CD14-positive monocyte (primary cell): ENCODE data around the gene SETBP1. TPM values are rescaled to one million over a fixed set of nuclear protein-coding genes. Genes with fewer than 3 reads are reported as not detected.

ENCODE experiments used
- DNase-seq, 3 donors: peaks; one replicate each; pipeline ENCODE4 v3.0.0-alpha.2; 2011 to 2022
- H2AFZ ChIP-seq: 2 replicates; pipeline ENCODE4 v1.6.0; 2012; ENCODE audit warnings: mild to moderate bottlenecking, low read depth, low read length, inconsistent platforms; ENCODE audit not compliant: insufficient read depth, poor library complexity, severe bottlenecking
- H3K27ac ChIP-seq, 2 donors: 1 replicate in 1 of 2; 2 replicates in 1 of 2; pipeline ENCODE4 v1.5.1; 2012 to 2013; ENCODE audit warnings: low read length in 2 of 2, control low read depth in 1 of 2, inconsistent platforms in 1 of 2, low read depth in 1 of 2, mild to moderate bottlenecking in 1 of 2
- H3K27me3 ChIP-seq, 2 donors: one replicate each; pipeline versions ENCODE4 v1.6.0 to v1.6.1; 2011 to 2013; ENCODE audit warnings: low read length in 2 of 2; ENCODE audit not compliant: control insufficient read depth in 2 of 2, insufficient read depth in 2 of 2
- H3K36me3 ChIP-seq, 2 donors: replicated peaks in 1 of 2; 1 replicate in 1 of 2; 2 replicates in 1 of 2; pipeline versions ENCODE4 v1.5.1 to v1.6.1; 2012 to 2013; ENCODE audit warnings: low read length in 2 of 2, control low read depth in 1 of 2, inconsistent platforms in 1 of 2, mild to moderate bottlenecking in 1 of 2; ENCODE audit not compliant: insufficient read depth in 2 of 2, control insufficient read depth in 1 of 2
- H3K4me1 ChIP-seq, 2 donors: 1 replicate in 1 of 2; 2 replicates in 1 of 2; pipeline versions ENCODE4 v1.5.1 to v1.6.1; 2012 to 2013; ENCODE audit warnings: low read length in 2 of 2, control low read depth in 1 of 2, inconsistent platforms in 1 of 2, mild to moderate bottlenecking in 1 of 2, moderate library complexity in 1 of 2; ENCODE audit not compliant: insufficient read depth in 2 of 2, control insufficient read depth in 1 of 2
- H3K4me2 ChIP-seq: replicated peaks from 2 replicates; pipeline ENCODE3; 2012; ENCODE audit warnings: low read length, moderate library complexity, mild to moderate bottlenecking; ENCODE audit not compliant: poor library complexity, severe bottlenecking; ENCODE audit errors: extremely low read depth
- H3K4me3 ChIP-seq, 3 experiments: fragments of 200-600 bp in 1 of 3; sonication (generic) in 1 of 3; replicated peaks in 1 of 3; 1 replicate in 2 of 3; 2 replicates in 1 of 3; pipeline ENCODE4 v1.5.1; 2011 to 2013; ENCODE audit warnings: low read length in 3 of 3, mild to moderate bottlenecking in 3 of 3, control low read depth in 2 of 3, low read depth in 2 of 3, inconsistent platforms in 1 of 3, moderate library complexity in 1 of 3
- H3K79me2 ChIP-seq: 2 replicates; pipeline ENCODE4 v1.6.0; 2012; ENCODE audit warnings: mild to moderate bottlenecking, control low read depth, inconsistent platforms, low read length, moderate library complexity; ENCODE audit not compliant: insufficient read depth
- H3K9ac ChIP-seq: 2 replicates; pipeline ENCODE4 v1.6.0; 2017; ENCODE audit warnings: low read length, mild to moderate bottlenecking; ENCODE audit not compliant: insufficient read depth, poor library complexity, severe bottlenecking
- H3K9me3 ChIP-seq, 2 donors: replicated peaks in 1 of 2; 1 replicate in 1 of 2; 2 replicates in 1 of 2; pipeline versions ENCODE4 v1.5.1 to v1.6.1; 2012 to 2013; ENCODE audit warnings: low read length in 2 of 2, control low read depth in 1 of 2; ENCODE audit not compliant: control insufficient read depth in 1 of 2, insufficient read depth in 1 of 2
- H4K20me1 ChIP-seq: 2 replicates; pipeline ENCODE4 v1.6.0; 2012; ENCODE audit warnings: mild to moderate bottlenecking, low read length, control low read depth, moderate library complexity; ENCODE audit not compliant: insufficient read depth
- H3K27ac Mint-ChIP-seq, 7 donors: one replicate each; pipeline ENCODE4 v1.8.0; 2020; ENCODE audit warnings: mild to moderate bottlenecking in 7 of 7, mixed read lengths in 7 of 7, moderate library complexity in 6 of 7, inconsistent platforms in 2 of 7
- H3K27me3 Mint-ChIP-seq, 3 donors: one replicate each; pipeline ENCODE4 v1.8.0; 2021 to 2022; ENCODE audit warnings: low read depth in 3 of 3, mild to moderate bottlenecking in 3 of 3, mixed read lengths in 3 of 3, moderate library complexity in 3 of 3, inconsistent platforms in 1 of 3
- H3K36me3 Mint-ChIP-seq, 2 donors: one replicate each; pipeline ENCODE4 v1.8.0; 2020; ENCODE audit warnings: mixed read lengths in 2 of 2, inconsistent platforms in 1 of 2, mild to moderate bottlenecking in 1 of 2
- H3K4me1 Mint-ChIP-seq: one replicate; pipeline ENCODE4 v1.8.0; 2020; ENCODE audit warnings: mild to moderate bottlenecking, mixed read lengths
- H3K4me3 Mint-ChIP-seq, 2 donors: one replicate each; pipeline ENCODE4 v1.8.0; 2020; ENCODE audit warnings: mild to moderate bottlenecking in 2 of 2, mixed read lengths in 2 of 2, moderate library complexity in 1 of 2
- H3K9me3 Mint-ChIP-seq, 7 donors: one replicate each; pipeline ENCODE4 v1.8.0; 2020 to 2022; ENCODE audit warnings: mixed read lengths in 7 of 7, mild to moderate bottlenecking in 6 of 7, moderate library complexity in 6 of 7, inconsistent platforms in 2 of 7
- WGBS: methylation state at CpG from one replicate; pipeline ENCODE4 v1.1.5; 2013; ENCODE audit warnings: missing lambda C conversion rate; ENCODE audit not compliant: insufficient coverage; 5-methylcytosine and 5-hydroxymethylcytosine counted together
- intact Hi-C, 2 donors: fragments of 100-400 bp; cut with micrococcal nuclease; formaldehyde crosslinking; loops; one replicate each; pipeline versions ENCODE4 v1.15.0 to v1.15.1; 2023
- polyA plus RNA-seq, 3 donors: library from polyadenylated mRNA; depleted of rRNA in 1 of 3; unstranded in 2 of 3; stranded (reverse) in 1 of 3; fragments of 300-500 nt in 2 of 3; fragments of >200 nt in 1 of 3; fragmentation: Illumina TruSeq in 2 of 3; gene quantifications; 1 replicate in 2 of 3; 2 replicates in 1 of 3; pipeline ENCODE4 v1.2.3, GENCODE V29; 2012 to 2021
- TF ChIP-seq, protein P1 (sequence below): fragments of 200-600 bp; IDR thresholded peaks from one replicate; pipeline ENCODE4 v1.8.0; 2022; ENCODE audit warnings: antibody characterized with exemption, mild to moderate bottlenecking

SETBP1 gene
- polyA plus RNA-seq, 3 donors = 0.01 to 1.2 TPM; not detected in 1

DNA sequence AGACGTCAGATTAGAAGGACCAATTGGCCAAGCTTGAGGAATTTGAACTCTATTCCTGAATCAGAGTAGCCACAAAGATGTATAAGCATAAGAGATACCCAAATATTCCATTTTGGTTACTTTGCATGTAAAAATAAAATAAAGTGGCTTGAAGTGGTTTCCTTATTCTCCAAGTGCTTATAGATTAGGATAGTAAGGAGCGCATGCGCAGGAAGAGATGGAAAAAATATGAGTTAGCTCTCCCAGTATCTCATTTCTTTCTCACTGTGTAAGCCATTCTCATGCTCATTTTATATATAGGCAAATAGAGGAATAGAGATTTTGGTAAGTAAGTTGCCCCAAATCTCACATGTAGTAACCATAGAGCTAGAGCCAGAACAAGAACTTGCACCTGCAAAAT, 241.3 kb downstream of the SETBP1 start:
- H3K36me3 ChIP-seq = no peaks in the 10 kb centered on the region
- Mint-ChIP-seq H3K36me3 (no peaks in the 10 kb centered on the region), H3K4me1 (no peaks in the 10 kb centered on the region), H3K4me3 (no peak overlapping the region), H3K9me3 (peaks cover 0 to 4% (median 0%) of the 10 kb centered on the region in 7 donors), H3K27me3 (peaks cover 0 to 7% (median 0%) of the 10 kb centered on the region in 3 donors), H3K27ac (no peak overlapping the region)
- WGBS = no CpG with 5 or more reads among the region's 3 CpGs
- no peaks in the 10 kb centered on the region for H3K4me1 ChIP-seq
- TF ChIP-seq, protein P1, sequence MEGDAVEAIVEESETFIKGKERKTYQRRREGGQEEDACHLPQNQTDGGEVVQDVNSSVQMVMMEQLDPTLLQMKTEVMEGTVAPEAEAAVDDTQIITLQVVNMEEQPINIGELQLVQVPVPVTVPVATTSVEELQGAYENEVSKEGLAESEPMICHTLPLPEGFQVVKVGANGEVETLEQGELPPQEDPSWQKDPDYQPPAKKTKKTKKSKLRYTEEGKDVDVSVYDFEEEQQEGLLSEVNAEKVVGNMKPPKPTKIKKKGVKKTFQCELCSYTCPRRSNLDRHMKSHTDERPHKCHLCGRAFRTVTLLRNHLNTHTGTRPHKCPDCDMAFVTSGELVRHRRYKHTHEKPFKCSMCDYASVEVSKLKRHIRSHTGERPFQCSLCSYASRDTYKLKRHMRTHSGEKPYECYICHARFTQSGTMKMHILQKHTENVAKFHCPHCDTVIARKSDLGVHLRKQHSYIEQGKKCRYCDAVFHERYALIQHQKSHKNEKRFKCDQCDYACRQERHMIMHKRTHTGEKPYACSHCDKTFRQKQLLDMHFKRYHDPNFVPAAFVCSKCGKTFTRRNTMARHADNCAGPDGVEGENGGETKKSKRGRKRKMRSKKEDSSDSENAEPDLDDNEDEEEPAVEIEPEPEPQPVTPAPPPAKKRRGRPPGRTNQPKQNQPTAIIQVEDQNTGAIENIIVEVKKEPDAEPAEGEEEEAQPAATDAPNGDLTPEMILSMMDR = no peak
- DNase-seq = no peak
- H3K9ac ChIP-seq = no peak overlapping the region
- no peak overlapping the region for H3K4me2 ChIP-seq
- no peaks in the 10 kb centered on the region for H3K27me3 ChIP-seq
- no peaks in the 10 kb centered on the region for H4K20me1 ChIP-seq
- H2AFZ ChIP-seq = no peak overlapping the region
- no peak overlapping the region for H3K4me3 ChIP-seq
- no peaks in the 10 kb centered on the region for H3K9me3 ChIP-seq
- no peaks in the 10 kb centered on the region for H3K79me2 ChIP-seq
- intact Hi-C loops = no loop called here
- H3K27ac ChIP-seq = no peak overlapping the region

DNA sequence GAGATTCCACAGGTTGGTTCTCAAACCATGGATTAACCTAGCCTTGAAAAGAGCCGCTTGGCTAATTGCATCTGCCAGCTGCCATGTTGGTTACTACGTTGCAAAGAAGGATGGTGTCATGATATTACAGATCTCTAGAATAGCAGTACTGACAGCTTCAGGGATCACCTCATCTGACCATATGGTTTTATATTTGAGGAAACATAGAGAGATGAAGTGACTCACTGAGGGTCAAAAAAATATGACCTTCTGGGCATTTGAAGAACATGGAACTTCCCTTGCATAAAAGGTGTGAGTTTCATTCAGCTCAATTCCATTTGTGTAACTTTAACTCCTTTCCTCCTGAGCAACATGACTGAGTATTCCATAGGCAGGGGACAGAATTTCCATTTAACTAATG, 242.3 kb downstream of the SETBP1 start:
- no peak overlapping the region for H3K4me2 ChIP-seq
- no peaks in the 10 kb centered on the region for H3K36me3 Mint-ChIP-seq
- H3K27me3 ChIP-seq = no peaks in the 10 kb centered on the region
- no peaks in the 10 kb centered on the region for H3K4me1 ChIP-seq
- H3K36me3 ChIP-seq = no peaks in the 10 kb centered on the region
- H2AFZ ChIP-seq = no peak overlapping the region
- no peak overlapping the region for H3K27ac ChIP-seq
- peaks cover 0 to 4% (median 0%) of the 10 kb centered on the region in 7 donors for H3K9me3 Mint-ChIP-seq
- H3K4me3 ChIP-seq = no peak overlapping the region
- intact Hi-C loops = no loop called here
- no CpG with 5 or more reads among the region's 2 CpGs for WGBS
- H4K20me1 ChIP-seq = no peaks in the 10 kb centered on the region
- H3K9ac ChIP-seq = no peak overlapping the region
- no peaks in the 10 kb centered on the region for H3K79me2 ChIP-seq
- no peaks in the 10 kb centered on the region for H3K4me1 Mint-ChIP-seq
- TF ChIP-seq, protein P1 = no peak
- peaks cover 0 to 6% (median 0%) of the 10 kb centered on the region in 3 donors for H3K27me3 Mint-ChIP-seq
- no peak overlapping the region for H3K4me3 Mint-ChIP-seq
- no peaks in the 10 kb centered on the region for H3K9me3 ChIP-seq
- no peak overlapping the region for H3K27ac Mint-ChIP-seq
- no peak for DNase-seq
